DMS53 treated with DMSO at 0.1 percent for 48 hours (cell line): ENCODE measurements around the gene PEBP1.
A peak's percentile ranks its signal among the peaks of the same experiment; 100 is the strongest.
"Not testable (repeated sequence)": the region's sequence is repeated elsewhere in the genome, so short reads cannot be mapped to it uniquely, and the experiment has no call there.

Source experiments
- DNase-seq: peaks from one replicate; lab custom pipeline; 2025; ENCODE audit not compliant: unreplicated experiment; lab: John Stamatoyannopoulos, UW

PEBP1 gene

DNA sequence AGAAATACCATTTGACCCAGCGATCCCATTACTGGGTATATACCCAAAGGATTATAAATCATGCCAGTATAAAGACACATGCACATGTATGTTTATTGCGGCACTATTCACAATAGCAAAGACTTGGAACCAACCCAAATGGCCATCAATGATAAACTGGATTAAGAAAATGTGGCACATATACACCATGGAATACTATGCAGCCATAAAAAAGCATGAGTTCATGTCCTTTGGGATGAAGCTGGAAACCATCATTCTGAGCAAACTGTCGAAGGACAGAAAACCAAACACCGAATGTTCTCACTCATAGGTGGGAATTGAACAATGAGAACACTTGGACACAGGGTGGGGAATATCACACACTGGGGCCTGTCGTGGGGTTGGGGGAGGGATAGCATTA, 6.5 kb upstream of the PEBP1 start:
- not testable (repeated sequence) for DNase-seq

DNA sequence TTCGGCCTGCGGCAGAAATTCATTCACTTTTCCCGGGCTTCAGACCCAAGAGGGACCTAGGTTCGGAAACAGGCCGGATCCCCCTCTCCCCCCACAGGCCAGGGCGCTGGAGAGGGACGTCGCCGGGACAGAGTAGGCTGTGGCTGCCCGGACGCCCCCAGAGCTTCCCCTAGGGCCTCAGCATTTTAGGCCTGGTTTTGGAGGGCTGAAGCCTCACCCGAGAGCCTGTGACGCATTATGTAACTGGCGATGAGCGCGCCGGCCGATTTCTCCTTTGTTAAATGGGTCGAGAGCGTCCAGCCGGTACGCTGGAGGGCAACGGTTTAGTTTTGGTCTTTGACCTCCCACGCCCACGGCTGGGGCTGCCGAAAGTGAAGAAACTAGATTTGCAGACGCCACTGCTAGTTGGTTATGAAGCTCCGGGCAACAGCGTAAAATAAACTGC, 657 bp downstream of the PEBP1 start:
- peak; percentile 8 for DNase-seq

DNA sequence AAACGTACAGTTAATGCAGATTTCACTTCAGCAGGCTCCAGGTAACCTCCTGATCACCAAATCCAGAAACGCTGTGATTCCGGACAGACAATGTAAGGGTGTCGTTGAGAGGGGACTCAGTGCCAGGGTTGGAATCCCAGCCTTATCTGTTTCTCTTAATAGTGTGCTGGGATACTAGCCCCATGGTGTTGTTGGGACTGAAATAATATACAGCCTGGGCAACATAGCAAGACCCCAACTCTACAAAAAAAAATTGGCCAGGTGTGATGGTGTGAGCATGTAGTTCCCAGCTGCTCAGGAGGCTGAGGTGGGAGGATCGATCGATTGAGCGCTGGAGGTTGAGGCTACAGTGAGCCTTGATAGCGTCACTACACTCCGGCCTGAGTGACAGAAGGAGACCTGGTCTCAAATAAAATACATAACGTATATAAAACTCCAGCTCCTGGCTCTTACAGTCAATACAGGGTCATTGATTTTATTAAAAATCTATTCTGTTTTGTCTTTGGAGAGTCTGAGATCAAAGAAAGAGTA, 1.3 kb downstream of the PEBP1 start:
- DNase-seq: no peak

DNA sequence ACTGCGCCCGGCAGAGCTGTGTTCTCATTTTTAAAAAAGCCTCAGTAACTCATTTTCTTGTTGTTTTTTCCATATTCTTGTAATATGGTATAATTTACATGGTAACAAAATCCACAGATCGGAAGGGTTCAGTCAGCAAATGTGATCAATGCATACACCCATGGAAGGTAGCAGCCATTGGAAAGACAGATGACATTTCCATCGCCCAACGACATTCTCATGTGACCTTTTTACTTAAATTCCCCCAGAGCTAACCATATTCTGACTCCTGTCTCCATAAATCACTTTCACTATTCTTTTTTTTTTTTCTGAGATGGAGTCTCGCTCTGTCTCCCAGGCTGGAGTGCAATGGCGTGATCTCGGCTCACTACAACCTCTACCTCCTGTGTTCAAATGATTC, 4.9 kb downstream of the PEBP1 start:
- no peak for DNase-seq

DNA sequence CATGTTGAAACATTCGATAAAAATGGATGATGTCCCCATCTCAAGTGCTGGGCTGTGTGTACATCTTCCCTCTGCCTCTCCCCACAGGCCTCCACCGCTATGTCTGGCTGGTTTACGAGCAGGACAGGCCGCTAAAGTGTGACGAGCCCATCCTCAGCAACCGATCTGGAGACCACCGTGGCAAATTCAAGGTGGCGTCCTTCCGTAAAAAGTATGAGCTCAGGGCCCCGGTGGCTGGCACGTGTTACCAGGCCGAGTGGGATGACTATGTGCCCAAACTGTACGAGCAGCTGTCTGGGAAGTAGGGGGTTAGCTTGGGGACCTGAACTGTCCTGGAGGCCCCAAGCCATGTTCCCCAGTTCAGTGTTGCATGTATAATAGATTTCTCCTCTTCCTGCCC, 8.6 kb downstream of the PEBP1 start:
- DNase-seq: no peak

DNA sequence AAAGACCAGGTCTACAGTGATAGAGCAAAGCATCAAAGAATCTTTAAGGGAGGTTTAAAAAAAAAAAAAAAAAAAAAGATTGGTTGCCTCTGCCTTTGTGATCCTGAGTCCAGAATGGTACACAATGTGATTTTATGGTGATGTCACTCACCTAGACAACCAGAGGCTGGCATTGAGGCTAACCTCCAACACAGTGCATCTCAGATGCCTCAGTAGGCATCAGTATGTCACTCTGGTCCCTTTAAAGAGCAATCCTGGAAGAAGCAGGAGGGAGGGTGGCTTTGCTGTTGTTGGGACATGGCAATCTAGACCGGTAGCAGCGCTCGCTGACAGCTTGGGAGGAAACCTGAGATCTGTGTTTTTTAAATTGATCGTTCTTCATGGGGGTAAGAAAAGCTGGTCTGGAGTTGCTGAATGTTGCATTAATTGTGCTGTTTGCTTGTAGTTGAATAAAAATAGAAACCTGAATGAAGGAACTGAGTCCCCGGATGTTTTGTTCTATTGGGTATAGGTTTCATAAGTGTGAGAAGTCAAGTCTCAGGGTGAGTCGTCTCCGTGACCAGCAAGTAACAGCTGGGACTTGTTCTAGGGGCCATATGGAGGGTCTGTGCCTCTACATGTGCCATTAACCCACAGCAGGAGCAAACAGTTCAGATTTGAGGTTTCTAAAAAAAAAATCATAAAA, 9.3 kb downstream of the PEBP1 start:
- DNase-seq: no peak

DNA sequence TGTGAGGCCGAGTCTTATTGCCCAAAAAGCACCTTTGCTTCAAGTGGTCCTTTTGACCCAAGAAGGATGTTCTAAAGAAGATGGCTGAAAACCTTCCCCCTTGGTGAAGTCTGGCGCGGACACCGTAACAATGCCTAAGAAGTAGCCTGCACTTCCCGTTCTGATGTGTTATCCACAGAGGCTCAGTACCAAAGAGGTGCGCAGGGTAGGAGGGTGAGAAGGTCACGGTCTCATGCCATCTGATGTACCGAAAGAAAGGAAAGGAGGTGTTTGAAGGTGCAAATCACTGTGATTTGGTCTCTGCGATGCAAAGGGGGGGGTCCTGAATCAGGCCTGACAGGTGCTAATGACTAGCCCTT, 9.9 kb downstream of the PEBP1 start:
- no peak for DNase-seq

DNA sequence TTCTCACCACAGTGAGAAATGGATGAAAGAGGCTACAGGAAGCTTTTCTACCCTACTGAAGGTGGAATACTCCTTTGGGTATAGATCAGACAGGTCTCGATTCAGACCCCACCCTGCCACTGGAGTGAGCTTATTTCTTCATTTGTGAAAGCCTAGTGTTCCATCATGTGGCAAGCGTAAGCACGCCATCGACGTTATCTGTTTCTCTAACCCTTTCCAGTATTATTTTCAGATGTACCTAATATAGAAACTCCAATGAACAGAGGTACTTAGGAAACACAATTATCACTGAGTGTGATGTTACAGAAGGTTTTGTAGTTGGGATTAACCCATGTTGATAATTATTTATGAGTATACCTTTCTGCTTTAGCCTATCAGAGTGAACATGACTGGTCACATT, 12.4 kb downstream of the PEBP1 start:
- no peak for DNase-seq

DNA sequence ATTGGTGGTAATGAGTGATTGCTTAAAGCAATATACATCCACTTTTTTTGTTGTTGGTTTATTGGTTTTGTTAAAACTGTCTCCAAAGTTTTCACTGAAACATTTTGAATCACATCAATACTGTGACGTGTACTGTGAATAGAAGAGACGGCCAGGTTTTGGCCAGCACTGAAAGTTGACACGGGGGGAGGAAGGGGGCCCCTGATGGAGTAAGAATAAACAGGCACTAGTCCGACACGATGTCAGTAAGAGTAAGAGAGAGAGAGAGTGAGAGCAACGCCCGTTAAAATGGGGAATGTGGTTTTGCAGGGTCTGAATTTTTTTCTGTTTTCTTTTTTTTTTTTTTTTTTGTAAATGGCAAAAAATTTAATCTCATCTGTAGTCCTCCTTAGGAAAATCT, 14.7 kb downstream of the PEBP1 start:
- DNase-seq: no peak

DNA sequence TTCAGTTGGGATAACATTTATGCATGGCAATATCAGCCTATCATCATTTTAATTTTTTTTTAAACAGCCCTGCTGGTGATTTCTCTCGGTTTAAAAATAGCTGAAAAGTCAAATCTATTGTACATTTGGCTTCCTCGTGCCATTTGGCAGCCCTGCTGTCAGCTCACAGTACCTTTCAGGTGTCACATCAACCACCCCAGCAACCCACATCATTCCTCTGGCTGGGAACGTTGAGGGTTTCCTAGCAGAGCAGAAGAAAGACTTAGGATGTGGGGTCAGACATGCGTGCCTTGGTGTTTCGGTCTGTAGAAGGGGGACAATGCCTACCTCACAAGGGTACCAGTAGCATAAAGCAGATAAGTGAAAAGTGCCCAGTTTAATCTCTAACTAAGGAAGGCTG, 15.8 kb downstream of the PEBP1 start:
- no peak for DNase-seq

DNA sequence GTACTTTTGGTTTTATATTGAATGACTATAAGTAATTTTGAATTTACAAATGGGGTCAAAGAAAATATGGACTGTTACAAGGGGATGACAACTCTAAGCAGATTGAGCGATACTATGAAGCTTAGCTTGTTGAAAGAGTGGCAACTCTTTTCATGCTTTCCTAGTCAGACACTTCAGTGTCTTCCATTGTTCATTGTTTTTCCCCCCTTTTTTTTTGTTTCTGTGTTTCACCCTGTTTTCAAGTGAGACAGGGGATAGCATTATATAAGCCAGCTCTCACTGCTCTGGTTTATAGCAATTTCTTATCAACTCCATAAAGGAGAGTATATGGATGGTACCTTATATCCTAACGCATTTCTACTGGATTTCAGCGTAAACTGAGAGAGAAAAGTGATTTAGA, 24.6 kb downstream of the PEBP1 start:
- DNase-seq: no peak

DNA sequence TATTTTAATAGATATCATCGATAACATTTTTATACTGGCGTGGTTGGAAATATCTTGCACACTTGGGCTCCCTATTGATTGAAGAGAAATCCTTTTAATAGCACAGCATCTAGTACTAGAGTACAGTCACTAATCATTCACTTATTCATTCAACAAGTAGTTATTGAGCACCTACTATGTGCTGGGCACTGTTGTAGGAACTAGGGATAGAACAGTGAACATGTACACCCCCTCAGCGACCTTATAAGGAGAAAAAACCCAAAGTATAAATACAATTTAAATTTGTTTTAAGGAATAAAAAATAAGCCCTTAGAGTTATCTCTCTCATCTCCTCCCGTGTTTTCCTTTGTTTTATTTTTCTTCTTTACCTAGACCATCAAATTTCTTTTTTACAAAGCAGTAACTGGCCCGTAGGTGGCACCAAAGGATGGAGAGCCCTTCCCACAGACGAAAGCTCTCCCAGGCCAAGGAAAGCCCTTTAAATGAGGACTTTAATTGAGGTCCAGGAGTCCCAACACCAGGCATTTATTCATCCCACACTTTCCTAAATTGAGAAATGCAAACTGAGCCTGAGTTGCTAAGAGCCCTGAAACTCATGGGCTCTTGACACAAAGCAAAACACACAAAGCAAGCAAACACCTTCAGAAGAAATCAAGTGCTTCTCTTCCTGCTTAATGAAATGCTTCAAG, 29.0 kb downstream of the PEBP1 start:
- DNase-seq: peak; percentile 7

DNA sequence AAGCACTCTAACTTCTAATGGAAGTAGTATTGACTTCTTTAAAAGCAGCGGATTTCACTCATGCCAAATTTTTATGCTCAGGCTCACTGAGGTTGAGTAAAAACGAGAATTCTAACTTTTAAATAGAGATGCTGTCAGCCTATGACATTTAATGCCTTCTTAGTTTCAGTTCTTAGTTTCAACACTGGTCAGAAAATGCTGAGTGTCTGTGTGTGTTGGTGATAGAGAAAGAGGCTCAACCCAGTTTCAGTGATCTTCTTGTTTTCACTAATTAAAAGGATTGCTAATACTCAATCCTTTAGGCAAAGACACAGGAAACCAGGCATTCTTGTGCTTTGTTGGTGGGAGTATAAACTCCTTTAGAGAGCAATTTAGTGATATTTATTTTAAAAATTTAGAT, 31.0 kb downstream of the PEBP1 start:
- no peak for DNase-seq

DNA sequence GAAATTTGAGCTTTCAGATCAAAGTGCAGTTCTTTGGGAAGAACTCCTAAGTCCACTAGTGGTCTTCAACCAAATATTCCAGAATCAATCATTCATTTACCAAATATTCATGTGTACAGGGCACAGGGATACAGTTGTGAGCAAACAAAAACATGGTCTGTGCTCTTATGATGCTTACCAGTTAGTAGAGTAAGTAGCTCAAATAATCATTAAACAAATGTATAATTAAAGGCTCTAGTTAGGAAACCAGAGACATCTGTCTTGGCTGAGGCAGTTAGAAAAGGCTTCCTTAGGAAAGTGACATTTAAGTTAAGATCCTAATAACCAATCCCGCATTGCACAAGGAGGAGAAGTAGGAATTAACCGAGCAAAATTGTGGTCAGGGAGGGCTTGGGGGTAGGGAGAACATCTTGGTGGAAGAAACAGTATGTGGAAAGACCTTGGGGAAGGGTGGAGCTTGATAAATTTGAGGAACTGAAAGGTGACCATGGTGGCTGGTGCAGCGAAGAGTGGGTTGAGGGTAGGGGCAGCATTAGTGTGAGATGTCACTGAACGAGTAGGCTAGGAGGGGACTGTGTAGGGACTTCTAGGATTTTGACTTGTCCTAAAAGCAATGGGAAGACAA, 40.0 kb downstream of the PEBP1 start:
- no peak for DNase-seq

DNA sequence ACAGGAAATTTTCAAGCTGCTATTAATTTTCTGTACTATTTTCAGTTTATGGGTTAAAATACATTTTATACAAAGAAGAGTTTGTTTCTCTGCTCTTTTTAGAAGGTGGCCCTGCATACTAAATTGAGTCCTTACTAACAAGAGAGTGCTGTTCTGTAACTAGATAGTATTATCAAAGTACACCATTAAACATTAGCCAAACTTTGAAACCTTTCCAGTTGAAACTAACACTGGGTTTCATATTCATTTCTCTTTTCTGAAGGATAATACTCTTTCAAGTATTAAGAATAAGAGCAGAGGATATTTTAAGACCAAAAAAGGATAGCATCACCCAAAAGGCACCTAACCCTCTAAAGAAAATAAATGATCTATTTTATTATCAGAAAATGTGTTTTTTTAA, 47.2 kb downstream of the PEBP1 start:
- DNase-seq: no peak

DNA sequence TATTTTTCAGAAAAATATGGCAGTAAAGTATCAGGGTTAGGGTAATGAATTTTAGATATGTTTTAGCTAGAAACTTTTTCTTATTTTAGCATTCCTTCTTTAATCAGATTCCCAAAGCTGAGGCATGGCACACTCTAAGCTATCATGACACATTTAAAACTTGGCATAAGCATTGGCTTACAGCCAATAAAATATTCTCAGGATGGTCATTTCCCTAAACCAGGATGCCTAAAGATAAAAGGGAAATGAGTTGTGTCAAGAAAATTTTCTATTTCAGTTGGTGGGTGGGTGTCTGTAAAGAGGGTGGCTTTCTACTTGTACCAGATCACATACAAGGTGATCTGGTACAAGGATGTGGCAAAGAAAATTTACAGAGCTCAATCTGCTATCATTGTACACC, 47.8 kb downstream of the PEBP1 start:
- DNase-seq: no peak

DNA sequence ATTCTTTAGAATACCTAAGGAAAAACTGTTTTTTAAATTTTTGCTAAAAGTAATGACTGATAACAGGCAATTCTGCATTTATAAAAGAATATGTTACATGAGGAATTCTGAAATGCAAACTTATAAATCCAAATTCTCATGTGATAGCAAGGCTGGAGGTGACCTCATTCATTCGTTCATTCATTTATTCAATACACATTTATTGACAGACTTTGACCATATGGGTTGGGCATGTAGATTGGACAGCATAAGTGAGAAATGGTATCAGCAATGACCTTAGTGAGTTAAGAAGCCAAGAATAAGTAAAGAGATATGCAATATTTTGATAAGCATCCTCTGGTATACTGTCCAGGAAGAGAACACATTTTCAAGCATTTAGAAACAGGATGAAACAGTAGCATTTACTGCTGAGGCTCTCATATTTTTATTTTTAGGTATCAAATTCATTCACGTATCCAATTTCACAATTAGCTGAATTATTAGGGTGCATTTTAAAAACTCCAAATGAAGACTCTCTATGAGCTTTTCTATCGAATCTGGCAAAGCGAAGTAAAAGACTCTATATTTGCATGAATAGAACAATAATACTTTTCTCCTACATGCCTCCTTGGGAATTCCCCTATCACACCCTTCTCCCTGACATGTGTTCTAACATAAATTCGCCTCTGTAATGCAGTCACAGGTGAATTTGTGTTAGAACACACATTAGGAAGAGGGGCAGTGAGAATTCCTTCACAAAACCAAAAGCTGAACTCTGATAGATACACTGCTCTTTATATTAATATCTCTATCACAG, 49.9 kb downstream of the PEBP1 start:
- DNase-seq: no peak

DNA sequence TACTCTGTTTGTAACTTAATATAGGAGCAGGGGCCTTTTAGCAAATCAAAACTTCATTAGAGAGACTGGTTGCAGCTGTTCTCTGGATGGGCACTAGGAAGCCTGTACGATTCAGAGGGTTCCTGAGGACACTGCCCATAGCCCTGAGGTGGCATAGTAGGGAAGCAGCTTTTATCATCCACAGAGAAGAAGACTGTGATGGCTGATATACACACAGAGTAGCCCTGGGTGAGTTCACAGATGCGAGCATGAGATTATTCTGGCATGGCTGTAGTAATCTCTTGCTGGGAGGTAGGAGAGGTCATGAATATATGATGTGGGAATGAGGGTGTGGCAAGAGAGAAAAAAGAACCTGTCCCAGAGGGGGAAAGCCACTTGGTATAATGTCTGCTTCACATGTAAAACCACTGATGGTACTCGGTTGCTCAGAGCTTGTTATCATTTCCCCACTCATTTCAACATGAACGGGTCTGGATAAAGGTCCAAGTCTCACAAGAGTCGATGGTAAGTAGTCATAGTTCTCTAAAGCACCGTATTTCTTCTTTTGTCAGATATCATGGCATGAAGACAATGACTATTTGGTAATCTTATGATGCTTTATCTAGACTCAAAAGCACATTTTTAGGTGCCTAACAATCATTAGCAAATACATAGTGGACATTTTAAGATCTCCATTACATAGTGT, 52.0 kb downstream of the PEBP1 start:
- DNase-seq: no peak

DNA sequence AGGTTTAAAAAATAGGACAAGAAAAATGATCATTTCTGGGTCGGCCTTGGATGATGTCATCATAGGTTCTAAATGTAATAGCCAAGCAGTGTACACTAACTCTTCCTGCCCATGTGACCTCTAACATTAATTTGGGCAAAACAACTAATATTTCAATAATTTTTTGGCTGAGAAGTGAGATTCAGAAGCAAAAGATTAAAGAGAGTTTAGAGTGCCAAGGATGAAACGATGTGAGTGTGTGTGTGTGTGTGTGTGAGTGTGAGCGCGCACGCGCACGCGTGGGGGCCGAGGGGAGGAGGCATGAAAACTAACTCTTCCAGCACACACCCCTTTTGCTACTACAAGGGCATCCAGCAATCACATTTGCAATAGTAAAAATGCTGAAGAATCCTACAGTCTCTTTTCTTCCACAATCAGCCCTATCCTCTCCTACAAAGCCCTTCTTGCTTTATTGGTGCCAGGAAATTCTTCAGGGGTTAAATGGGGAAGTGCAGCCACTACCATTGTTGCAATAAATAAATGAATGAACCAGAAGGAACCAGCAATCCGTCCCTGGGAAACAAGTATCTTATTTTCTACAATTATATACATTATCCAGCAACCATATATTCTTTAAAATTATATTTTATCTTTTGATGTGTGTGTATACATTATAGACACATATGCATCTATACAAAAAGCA, 52.9 kb downstream of the PEBP1 start:
- no peak for DNase-seq

DNA sequence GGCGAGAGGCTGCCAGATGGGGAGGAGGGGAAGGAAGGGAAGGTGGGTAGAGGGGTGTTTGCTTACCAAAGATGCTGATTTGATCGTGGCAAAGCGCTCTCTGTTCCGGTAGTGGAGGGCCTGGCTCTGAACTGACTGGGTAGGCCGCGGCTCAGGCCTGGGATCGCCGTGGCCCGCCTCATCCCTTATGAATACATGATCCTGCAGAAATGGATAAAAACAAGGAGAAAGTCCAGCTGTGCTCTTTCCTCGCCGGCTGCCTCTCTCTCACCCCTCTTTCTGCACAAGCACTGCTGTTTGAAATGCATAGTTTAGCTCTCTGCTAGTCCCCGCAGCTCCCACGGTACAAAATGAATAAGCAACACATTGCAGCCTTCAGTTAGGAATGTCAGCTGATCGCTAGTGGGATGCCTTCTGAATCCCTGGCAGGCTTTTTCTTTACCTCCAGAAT, 53.8 kb downstream of the PEBP1 start:
- DNase-seq: no peak
